ENCODE results near the gene EGFL7. TPM values are rescaled to one million over a fixed set of nuclear protein-coding genes. Genes with fewer than 3 reads are reported as not detected.
A peak's percentile ranks its signal among the peaks of the same experiment; 100 is the strongest.

EGFL7 gene
- total RNA-seq, 3 donors from 2014 or later: 15.9 to 43.4 (median 18.9) TPM

GRCh38 chr9:136693135-136693489, 30.4 kb downstream of the EGFL7 start:
- no peak for ATAC-seq
- H3K4me1 ChIP-seq (ENCODE audit: low read depth): peaks cover 33% of the 10 kb centered on the region
- no peaks in the 10 kb centered on the region for H3K36me3 ChIP-seq (ENCODE audit: low read depth)
- no peak for TF ChIP-seq CTCF (IDR thresholded peaks at IDR 0.05)
- no peaks in the 10 kb centered on the region for H3K9me3 ChIP-seq
- peak in 1 of 3 donors; percentile 52 for DNase-seq
- no peak overlapping the region for H3K4me3 ChIP-seq
- intact Hi-C loops (cut with DNase I, micrococcal nuclease): no loop called here

- Histone ChIP-seq H3K4me3 (no peak overlapping the region), H3K36me3 (ENCODE audit: low read depth) (no peaks in the 10 kb centered on the region), H3K4me1 (ENCODE audit: low read depth) (peaks cover 30% of the 10 kb centered on the region), H3K9me3 (no peaks in the 10 kb centered on the region)
- DNase-seq (peak; percentile 87 to 94 (median 92)), ATAC-seq (peak; percentile 81)
- intact Hi-C loops (cut with DNase I, micrococcal nuclease): no loop called here
- no peak for TF ChIP-seq CTCF (IDR thresholded peaks at IDR 0.05)
These were observed 30.9 kb downstream of the EGFL7 start for GRCh38 chr9:136693490-136694162.

- no peak overlapping the region for H3K4me3 ChIP-seq
- DNase-seq (peak; percentile 82 to 88 (median 83)), ATAC-seq (peak; percentile 67)
- TF ChIP-seq CTCF (IDR thresholded peaks at IDR 0.05): peak; percentile 53
- H3K4me1 ChIP-seq (ENCODE audit: low read depth): peaks cover 24% of the 10 kb centered on the region
- intact Hi-C loops (cut with DNase I, micrococcal nuclease): no loop called here
- no peaks in the 10 kb centered on the region for H3K36me3 ChIP-seq (ENCODE audit: low read depth)
- no peaks in the 10 kb centered on the region for H3K9me3 ChIP-seq
These were observed 31.6 kb downstream of the EGFL7 start for GRCh38 chr9:136694163-136694871.

GRCh38 chr9:136694872-136695247, 32.1 kb downstream of the EGFL7 start:
- H3K36me3 ChIP-seq (ENCODE audit: low read depth): no peaks in the 10 kb centered on the region
- no peak overlapping the region for H3K4me3 ChIP-seq
- intact Hi-C loops (cut with DNase I, micrococcal nuclease): no loop called here

GRCh38 chr9:136695435-136695895, 32.7 kb downstream of the EGFL7 start:
- H3K4me3 ChIP-seq: no peak overlapping the region
- peaks cover 24% of the 10 kb centered on the region for H3K4me1 ChIP-seq (ENCODE audit: low read depth)
- H3K36me3 ChIP-seq (ENCODE audit: low read depth): no peaks in the 10 kb centered on the region
- DNase-seq (peak; percentile 78 to 86 (median 85)), ATAC-seq (peak; percentile 62)
- H3K9me3 ChIP-seq: no peaks in the 10 kb centered on the region
- TF ChIP-seq CTCF (IDR thresholded peaks at IDR 0.05): no peak
- intact Hi-C loops (cut with DNase I, micrococcal nuclease): no loop called here

More at GRCh38 chr9:136694872-136695247, 32.1 kb downstream of the EGFL7 start:
- no peaks in the 10 kb centered on the region for H3K9me3 ChIP-seq
- H3K4me1 ChIP-seq (ENCODE audit: low read depth): peaks cover 24% of the 10 kb centered on the region
- DNase-seq (no peak), ATAC-seq (no peak)
- no peak for TF ChIP-seq CTCF (IDR thresholded peaks at IDR 0.05)

All from mucosa of descending colon (tissue), 3 donors.